Mucosa of descending colon (tissue), 3 donors: Measurements from ENCODE around the gene PTK6. TPM values are rescaled to one million over a fixed set of nuclear protein-coding genes. Genes with fewer than 3 reads are reported as not detected.
"Not testable (repeated sequence)": the region's sequence is repeated elsewhere in the genome, so short reads cannot be mapped to it uniquely, and the experiment has no call there.

Experiments
- ATAC-seq: fragments of 200-7000 bp; cut with Tn5 transposase; one replicate; pipeline ENCODE4 v1.9.1; 2020; ENCODE audit warnings: mild to moderate bottlenecking, moderate library complexity
- DNase-seq, 3 donors: peaks; one replicate each; pipeline ENCODE4 v3.0.0-alpha.2; 2020
- H3K36me3 ChIP-seq: fragments of 200-600 bp; one replicate; pipeline ENCODE4 v1.8.0; 2021; ENCODE audit warnings: low read depth, mild to moderate bottlenecking
- H3K4me1 ChIP-seq: fragments of 200-600 bp; one replicate; pipeline ENCODE4 v1.8.0; 2021; ENCODE audit warnings: low read depth, mild to moderate bottlenecking
- H3K4me3 ChIP-seq: fragments of 200-600 bp; one replicate; pipeline ENCODE4 v1.8.0; 2021; ENCODE audit warnings: mild to moderate bottlenecking
- H3K9me3 ChIP-seq: fragments of 200-600 bp; one replicate; pipeline ENCODE4 v1.8.0; 2021; ENCODE audit warnings: mild to moderate bottlenecking
- intact Hi-C, 2 donors: fragments of 100-400 bp; cut with DNase I in 1 of 2; cut with micrococcal nuclease in 1 of 2; formaldehyde crosslinking; loops; one replicate each; pipeline versions ENCODE4 v1.11.0 to v1.11.1; 2022; cut with DNase I, micrococcal nuclease
- total RNA-seq, 3 donors: library from RNA; stranded (reverse); fragmentation: NEBNext Ultra II Directional in 2 of 3; extraction: Animal tissue kit (Norgen Biotek cat#: 25700) in 2 of 3; gene quantifications; one replicate each; pipeline versions ENCODE4 v1.2.1 to v1.2.4, GENCODE V29; 2021 to 2023
- TF ChIP-seq, protein P1 (sequence below): fragments of 200-600 bp; IDR thresholded peaks from one replicate; pipeline ENCODE4 v1.8.0; 2022; ENCODE audit warnings: antibody characterized with exemption, mild to moderate bottlenecking
- donor health status: DM: no; HTN: no; CAD: no; lungs with moderate emphysema.
- donor health status: DM: no; HTN: no; CAD: no.
- donor health status: DM: no; HTN: yes; CAD: no.

Gene PTK6
- total RNA-seq, 3 donors from 2014 or later = 39.5 to 91.7 (median 87.1) TPM

DNA sequence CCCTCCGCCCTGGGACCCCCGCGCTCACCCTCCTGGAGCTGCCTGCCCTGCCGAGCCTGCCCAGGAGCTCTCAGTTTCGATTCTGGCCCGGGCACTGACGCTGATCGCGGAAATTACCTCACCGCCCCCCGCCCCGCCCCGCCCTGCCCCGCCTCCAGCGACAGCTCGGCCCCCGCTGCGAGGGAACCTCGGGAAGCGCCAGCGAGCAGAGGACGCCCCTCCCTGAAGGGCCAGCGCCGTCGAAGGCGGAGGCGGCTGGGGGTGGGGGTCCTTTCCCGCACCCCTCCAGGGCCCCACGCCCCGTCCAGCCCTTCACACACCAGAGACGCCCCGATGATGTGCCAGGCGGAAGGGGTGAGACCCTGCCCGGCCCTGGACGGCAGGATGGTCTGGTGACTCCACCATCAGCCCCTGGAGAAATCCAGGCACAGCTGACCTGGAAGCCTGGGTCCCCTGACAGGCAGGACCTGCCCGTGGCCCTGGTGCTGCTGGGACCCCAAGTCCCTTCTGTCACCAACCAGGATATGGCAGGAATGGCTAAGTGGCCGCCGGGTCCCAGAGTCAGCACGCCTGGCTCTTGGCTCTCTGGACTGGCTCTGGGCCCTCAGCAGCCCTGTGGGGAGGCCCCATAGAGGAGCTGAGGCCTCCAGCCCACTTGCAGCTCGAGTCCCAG, 37.1 kb upstream of the PTK6 start, which contains the start of gene HELZ2:
TSS of gene HELZ2 (minus strand) at position 84 of the 673 bp plus-strand sequence. CDS start 1,854 bp downstream, outside the sequence.
- Histone ChIP-seq H3K4me1 (peaks cover 15% of the 10 kb centered on the region), H3K9me3 (no peaks in the 10 kb centered on the region), H3K4me3 (peak within 1 kb of the TSS; percentile 57), H3K36me3 (no peaks in the 10 kb centered on the region)
- TF ChIP-seq, protein P1, sequence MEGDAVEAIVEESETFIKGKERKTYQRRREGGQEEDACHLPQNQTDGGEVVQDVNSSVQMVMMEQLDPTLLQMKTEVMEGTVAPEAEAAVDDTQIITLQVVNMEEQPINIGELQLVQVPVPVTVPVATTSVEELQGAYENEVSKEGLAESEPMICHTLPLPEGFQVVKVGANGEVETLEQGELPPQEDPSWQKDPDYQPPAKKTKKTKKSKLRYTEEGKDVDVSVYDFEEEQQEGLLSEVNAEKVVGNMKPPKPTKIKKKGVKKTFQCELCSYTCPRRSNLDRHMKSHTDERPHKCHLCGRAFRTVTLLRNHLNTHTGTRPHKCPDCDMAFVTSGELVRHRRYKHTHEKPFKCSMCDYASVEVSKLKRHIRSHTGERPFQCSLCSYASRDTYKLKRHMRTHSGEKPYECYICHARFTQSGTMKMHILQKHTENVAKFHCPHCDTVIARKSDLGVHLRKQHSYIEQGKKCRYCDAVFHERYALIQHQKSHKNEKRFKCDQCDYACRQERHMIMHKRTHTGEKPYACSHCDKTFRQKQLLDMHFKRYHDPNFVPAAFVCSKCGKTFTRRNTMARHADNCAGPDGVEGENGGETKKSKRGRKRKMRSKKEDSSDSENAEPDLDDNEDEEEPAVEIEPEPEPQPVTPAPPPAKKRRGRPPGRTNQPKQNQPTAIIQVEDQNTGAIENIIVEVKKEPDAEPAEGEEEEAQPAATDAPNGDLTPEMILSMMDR = no peak
- DNase-seq (peak; percentile 87 to 88 (median 88)), ATAC-seq (peak; percentile 95)
- intact Hi-C loops = no loop called here

DNA sequence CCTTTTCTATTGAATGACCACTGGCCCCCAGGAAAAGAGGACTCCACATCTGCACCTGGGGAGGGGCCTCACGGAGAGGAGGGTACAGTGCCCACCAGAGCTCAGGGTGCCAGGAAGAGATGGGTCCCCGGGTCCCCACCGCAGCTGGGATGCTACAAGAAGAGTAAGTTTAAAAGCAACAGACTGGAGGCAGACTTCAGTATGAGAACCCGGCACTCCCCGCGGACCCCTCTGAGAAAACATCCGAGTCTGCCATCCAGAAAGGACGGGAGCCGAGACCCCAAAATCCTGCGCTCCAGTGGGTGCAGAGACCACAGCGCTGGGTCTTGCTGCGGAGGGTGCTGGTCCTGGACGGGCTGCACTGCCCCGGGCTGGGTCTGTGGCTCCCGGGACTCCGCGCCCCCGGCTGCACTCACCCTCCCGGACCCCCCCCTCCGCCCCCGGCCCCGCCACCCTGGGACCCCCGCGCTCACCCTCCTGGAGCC, 36.5 kb upstream of the PTK6 start:
- TF ChIP-seq, protein P1 = no peak
- intact Hi-C loops = no loop called here
- ATAC-seq (peak; percentile 39), DNase-seq (no peak)
- H3K4me3 ChIP-seq = peak overlapping the region; percentile 57
- no peaks in the 10 kb centered on the region for H3K9me3 ChIP-seq
- peaks cover 18% of the 10 kb centered on the region for H3K4me1 ChIP-seq
- no peaks in the 10 kb centered on the region for H3K36me3 ChIP-seq

- Histone ChIP-seq H3K4me3 (no peak overlapping the region), H3K9me3 (no peaks in the 10 kb centered on the region), H3K4me1 (peaks cover 23% of the 10 kb centered on the region), H3K36me3 (no peaks in the 10 kb centered on the region)
- DNase-seq = peak in 1 of 3 donors; percentile 32
- ATAC-seq = peak; percentile 2
- TF ChIP-seq, protein P1 = no peak
- intact Hi-C loops = no loop called here
Measured at GRCh38 chr20:63572788-63573646, 35.8 kb upstream of the PTK6 start.

DNA sequence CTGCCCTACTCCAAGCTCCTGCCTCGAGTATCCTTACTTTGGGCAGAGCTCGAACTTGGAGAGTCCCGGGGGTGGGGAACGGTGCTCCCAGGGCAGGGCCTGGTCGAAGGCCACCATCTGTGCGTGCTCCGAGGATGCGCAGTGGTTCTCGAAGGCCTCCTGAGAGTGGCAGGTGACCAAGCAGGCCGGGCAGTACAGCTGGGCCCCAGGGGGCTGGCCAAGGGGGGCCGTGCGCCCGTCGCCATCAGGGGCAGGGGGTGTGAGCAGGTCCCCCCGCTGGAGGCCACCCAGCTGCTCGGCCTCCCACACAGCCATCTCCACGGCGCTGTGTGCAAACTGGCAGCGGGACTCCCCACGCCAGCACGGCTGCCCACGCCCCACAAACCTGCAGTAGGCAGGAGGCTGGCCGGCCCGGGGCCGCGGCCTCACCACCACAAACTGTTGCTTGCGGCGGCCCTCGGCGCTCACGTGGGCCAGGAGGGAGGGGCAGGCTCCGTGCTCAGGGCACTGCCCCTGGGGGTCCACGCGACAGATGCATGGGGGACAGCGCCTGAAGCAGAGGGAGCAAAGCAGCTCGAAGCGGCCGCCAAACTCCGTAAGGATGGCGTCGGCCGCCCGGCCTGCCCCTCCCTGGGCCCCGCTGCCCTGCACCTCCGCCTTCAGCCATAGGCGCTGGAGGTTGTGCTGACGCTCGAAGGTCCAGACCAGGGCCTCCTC, 35.1 kb upstream of the PTK6 start:
- TF ChIP-seq, protein P1 = no peak
- intact Hi-C loops = no loop called here
- DNase-seq (no peak), ATAC-seq (no peak)
- Histone ChIP-seq H3K36me3 (no peaks in the 10 kb centered on the region), H3K9me3 (no peaks in the 10 kb centered on the region), H3K4me1 (peaks cover 24% of the 10 kb centered on the region), H3K4me3 (no peak overlapping the region)

DNA sequence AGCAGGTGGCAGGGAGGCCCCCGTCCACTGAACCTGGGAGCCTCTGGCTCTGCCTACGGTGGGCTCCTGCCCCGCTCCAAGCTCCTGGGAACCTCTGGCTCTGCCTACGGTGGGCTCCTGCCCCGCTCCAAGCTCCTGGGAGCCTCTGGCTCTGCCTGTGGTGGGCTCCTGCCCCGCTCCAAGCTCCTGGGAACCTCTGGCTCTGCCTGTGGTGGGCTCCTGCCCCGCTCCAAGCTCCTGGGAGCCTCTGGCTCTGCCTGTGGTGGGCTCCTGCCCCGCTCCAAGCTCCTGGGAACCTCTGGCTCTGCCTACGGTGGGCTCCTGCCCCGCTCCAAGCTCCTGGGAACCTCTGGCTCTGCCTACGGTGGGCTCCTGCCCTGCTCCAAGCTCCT, 33.9 kb upstream of the PTK6 start:
- H3K4me1 ChIP-seq = peaks cover 24% of the 10 kb centered on the region
- DNase-seq, intact Hi-C loops, H3K4me3 ChIP-seq, ATAC-seq, H3K9me3 ChIP-seq, H3K36me3 ChIP-seq: not testable (repeated sequence)
